IMR-90 (cell line): Measurements from ENCODE around the gene DNAJB12. TPM values are rescaled to one million over a fixed set of nuclear protein-coding genes. Genes with fewer than 3 reads are reported as not detected.
A peak's percentile ranks its signal among the peaks of the same experiment; 100 is the strongest.

ENCODE experiments used
- ATAC-seq: fragments of 200-7000 bp; cut with Tn5 transposase; 2 replicates; pipeline ENCODE4 v1.9.1; 2020; ENCODE audit warnings: low read depth, mild to moderate bottlenecking, moderate library complexity
- BruUV-seq: library from RNA; stranded (reverse); fragments of 400-500 nt; replicated peaks from 2 replicates; lab custom pipeline; 2021; lab: Mats Ljungman, UMichigan
- CTCF ChIA-PET: fragments of 300-600 bp; formaldehyde crosslinking; extraction: SDS; loops from one replicate; lab custom pipeline; 2021; ENCODE audit warnings: antibody characterized with exemption; lab: Yijun Ruan, JAX
- POLR2A ChIA-PET: fragments of 300-600 bp; sonication (Branson Sonifier 250); formaldehyde crosslinking; loops from one replicate; lab custom pipeline; 2022; ENCODE audit warnings: antibody characterized with exemption; ENCODE audit not compliant: unreplicated experiment; lab: Charles Lee
- DNase-seq: peaks from one replicate; pipeline ENCODE4 v3.0.0; 2013
- H2AFZ ChIP-seq: replicated peaks from 2 replicates; pipeline ENCODE3; 2013; ENCODE audit warnings: low read length, mild to moderate bottlenecking; ENCODE audit not compliant: poor library complexity
- H2AK5ac ChIP-seq: 2 replicates; pipeline ENCODE4 v1.6.1; 2013; ENCODE audit warnings: low read depth, low read length, inconsistent platforms
- H2AK9ac ChIP-seq: replicated peaks from 2 replicates; pipeline ENCODE3; 2013; ENCODE audit warnings: mild to moderate bottlenecking, low read depth, low read length, moderate library complexity; ENCODE audit not compliant: poor library complexity
- H2BK120ac ChIP-seq: 2 replicates; pipeline ENCODE4 v1.6.1; 2013; ENCODE audit warnings: low read depth, low read length, inconsistent platforms
- H2BK15ac ChIP-seq: 3 replicates; pipeline ENCODE4 v1.6.1; 2013; ENCODE audit warnings: low read depth, low read length, inconsistent platforms
- H2BK20ac ChIP-seq: 2 replicates; pipeline ENCODE4 v1.6.1; 2013; ENCODE audit warnings: low read depth, mild to moderate bottlenecking, inconsistent platforms, low read length, moderate library complexity
- H2BK5ac ChIP-seq: 2 replicates; pipeline ENCODE4 v1.6.1; 2013; ENCODE audit warnings: mild to moderate bottlenecking, low read depth, low read length, inconsistent platforms; ENCODE audit not compliant: poor library complexity, severe bottlenecking
- H3K14ac ChIP-seq: replicated peaks from 2 replicates; pipeline ENCODE4 v1.6.1; 2013; ENCODE audit warnings: low read depth, low read length, inconsistent platforms
- H3K18ac ChIP-seq: 2 replicates; pipeline ENCODE4 v1.6.1; 2013; ENCODE audit warnings: low read depth, low read length, control low read depth
- H3K23ac ChIP-seq: 2 replicates; pipeline ENCODE4 v1.6.1; 2013; ENCODE audit warnings: low read depth, low read length, inconsistent platforms
- H3K27ac ChIP-seq: 2 replicates; pipeline ENCODE4 v1.5.1; 2013; ENCODE audit warnings: mild to moderate bottlenecking, control low read depth, low read length; ENCODE audit not compliant: insufficient read depth
- H3K27me3 ChIP-seq: 2 replicates; pipeline ENCODE4 v1.6.1; 2013; ENCODE audit warnings: low read length; ENCODE audit not compliant: control insufficient read depth, insufficient read depth
- H3K36me3 ChIP-seq: 2 replicates; pipeline ENCODE4 v1.6.1; 2013; ENCODE audit warnings: low read length, mixed read lengths; ENCODE audit not compliant: control insufficient read depth, insufficient read depth
- H3K4ac ChIP-seq: 2 replicates; pipeline ENCODE4 v1.6.1; 2013; ENCODE audit warnings: low read depth, low read length, inconsistent platforms
- H3K4me1 ChIP-seq: 2 replicates; pipeline ENCODE4 v1.6.1; 2013; ENCODE audit warnings: low read length, mixed read lengths; ENCODE audit not compliant: control insufficient read depth, insufficient read depth
- H3K4me2 ChIP-seq: 2 replicates; pipeline ENCODE4 v1.6.1; 2013; ENCODE audit warnings: low read depth, mild to moderate bottlenecking, control low read depth, low read length, moderate library complexity
- H3K4me3 ChIP-seq: 2 replicates; pipeline ENCODE4 v1.5.1; 2013; ENCODE audit warnings: low read depth, mild to moderate bottlenecking, control low read depth, low read length, moderate library complexity; ENCODE audit not compliant: insufficient read depth
- H3K56ac ChIP-seq: 2 replicates; pipeline ENCODE4 v1.6.1; 2013; ENCODE audit warnings: low read length, inconsistent platforms; ENCODE audit not compliant: insufficient read depth; ENCODE audit errors: extremely low read depth
- H3K79me1 ChIP-seq, 2 experiments: 2 replicates each; pipeline ENCODE4 v1.6.1; 2013; ENCODE audit warnings: low read length in 2 of 2, inconsistent platforms in 1 of 2, low read depth in 1 of 2
- H3K9ac ChIP-seq: 2 replicates; pipeline ENCODE4 v1.6.1; 2013; ENCODE audit warnings: low read depth, low read length, control low read depth
- H3K9me1 ChIP-seq: 2 replicates; pipeline ENCODE4 v1.6.1; 2013; ENCODE audit warnings: low read length, inconsistent platforms; ENCODE audit not compliant: insufficient read depth
- H3K9me3 ChIP-seq: 2 replicates; pipeline ENCODE4 v1.6.1; 2013; ENCODE audit warnings: low read length; ENCODE audit not compliant: control insufficient read depth, insufficient read depth
- H4K20me1 ChIP-seq: 2 replicates; pipeline ENCODE4 v1.6.1; 2013; ENCODE audit warnings: low read length, inconsistent platforms; ENCODE audit not compliant: insufficient read depth
- H4K5ac ChIP-seq: 2 replicates; pipeline ENCODE4 v1.6.1; 2013; ENCODE audit warnings: mild to moderate bottlenecking, low read depth, low read length, control low read depth
- H4K8ac ChIP-seq, 2 experiments: 2 replicates each; pipeline ENCODE4 v1.6.1; 2013; ENCODE audit warnings: low read depth in 2 of 2, low read length in 2 of 2, control low read depth in 1 of 2, inconsistent platforms in 1 of 2
- H4K91ac ChIP-seq: 2 replicates; pipeline ENCODE4 v1.6.1; 2013; ENCODE audit warnings: low read depth, low read length, inconsistent platforms; ENCODE audit not compliant: insufficient read depth
- BHLHE40 ChIP-seq: fragments of 150-350 bp; IDR thresholded peaks from 2 replicates; pipeline ENCODE4 v1.6.1; 2016; ENCODE audit warnings: mild to moderate bottlenecking, low read depth, low read length
- CEBPB ChIP-seq: IDR thresholded peaks from 2 replicates; pipeline ENCODE4 v1.6.1; 2012; ENCODE audit warnings: low read depth, low read length, improper control_type of control experiment
- CHD1 ChIP-seq: IDR thresholded peaks from 2 replicates; pipeline ENCODE4 v1.6.1; 2012; ENCODE audit warnings: low read depth, low read length, improper control_type of control experiment
- CTCF ChIP-seq: conservative IDR thresholded peaks from 2 replicates; pipeline ENCODE4 v1.5.1; 2012; ENCODE audit warnings: mild to moderate bottlenecking, low read depth, low read length, improper control_type of control experiment
- ELK1 ChIP-seq: fragments of 150-350 bp; IDR thresholded peaks from 2 replicates; pipeline ENCODE4 v1.6.1; 2016; ENCODE audit warnings: low read depth, mild to moderate bottlenecking, low read length, moderate library complexity, borderline replicate concordance
- FOS ChIP-seq: fragments of 150-350 bp; IDR thresholded peaks from 2 replicates; pipeline ENCODE4 v1.6.1; 2016; ENCODE audit warnings: low read depth, low read length
- MAFK ChIP-seq: IDR thresholded peaks from 2 replicates; pipeline ENCODE4 v1.6.1; 2012; ENCODE audit warnings: low read depth, low read length, improper control_type of control experiment
- MAZ ChIP-seq: IDR thresholded peaks from 2 replicates; pipeline ENCODE4 v1.6.1; 2012; ENCODE audit warnings: low read depth, mild to moderate bottlenecking, low read length, improper control_type of control experiment, moderate library complexity, borderline replicate concordance
- MXI1 ChIP-seq: IDR thresholded peaks from 2 replicates; pipeline ENCODE4 v1.6.1; 2012; ENCODE audit warnings: low read depth, mild to moderate bottlenecking, low read length, moderate library complexity, borderline replicate concordance
- NFE2L2 ChIP-seq: fragments of 150-350 bp; IDR thresholded peaks from 2 replicates; pipeline ENCODE4 v1.6.1; 2016; ENCODE audit warnings: low read depth, mild to moderate bottlenecking, low read length
- POLR2A ChIP-seq: IDR thresholded peaks from 2 replicates; pipeline ENCODE4 v1.6.1; 2012; ENCODE audit warnings: mild to moderate bottlenecking, low read depth, low read length
- RAD21 ChIP-seq: IDR thresholded peaks from 2 replicates; pipeline ENCODE4 v1.6.1; 2012; ENCODE audit warnings: low read length, improper control_type of control experiment
- RCOR1 ChIP-seq: IDR thresholded peaks from 2 replicates; pipeline ENCODE4 v1.6.1; 2012; ENCODE audit warnings: mild to moderate bottlenecking, low read length, improper control_type of control experiment; ENCODE audit not compliant: insufficient replicate concordance
- RFX5 ChIP-seq: IDR thresholded peaks from 2 replicates; pipeline ENCODE4 v1.8.0; 2012; ENCODE audit warnings: low read depth, mild to moderate bottlenecking, low read length, moderate library complexity
- SMC3 ChIP-seq: fragments of 150-350 bp; IDR thresholded peaks from 2 replicates; pipeline ENCODE4 v1.6.1; 2016; ENCODE audit warnings: low read depth, mild to moderate bottlenecking, antibody characterized with exemption, low read length, moderate library complexity
- USF2 ChIP-seq: fragments of 150-350 bp; IDR thresholded peaks from 2 replicates; pipeline ENCODE4 v1.6.1; 2017; ENCODE audit warnings: mild to moderate bottlenecking, antibody characterized with exemption, low read length, low read depth
- WGBS, 2 experiments: methylation state at CpG; one replicate each; pipeline versions ENCODE4 v1.1.5 to v1.1.7; 2013; ENCODE audit warnings: missing lambda C conversion rate in 2 of 2; ENCODE audit not compliant: insufficient read length in 1 of 2; ENCODE audit errors: extremely low coverage in 2 of 2; 5-methylcytosine and 5-hydroxymethylcytosine counted together
- dilution Hi-C: fragments of 300-500 bp; cut with HindIII; formaldehyde crosslinking; loops from one replicate; pipeline ENCODE4 v1.14.3; 2018; ENCODE audit warnings: low sequenced_read_pairs; ENCODE audit not compliant: unreplicated experiment
- in situ Hi-C: fragments of 300-500 bp; cut with MboI; formaldehyde crosslinking; loops from 3 replicates; pipeline ENCODE4 v1.14.3; 2019; ENCODE audit warnings: low sequenced_read_pairs, inconsistent platforms, mixed read lengths
- intact Hi-C: fragments of 100-400 bp; cut with micrococcal nuclease; formaldehyde crosslinking; loops from 2 replicates; pipeline ENCODE4 v1.10.0; 2022
- polyA plus RNA-seq, 3 experiments: library from polyadenylated mRNA; depleted of rRNA; stranded (reverse); fragments of >200 nt; gene quantifications; 2 replicates each; pipeline ENCODE4 v1.2.3, GENCODE V29; 2012; ENCODE audit warnings: low replicate concordance in 1 of 3
- total RNA-seq: library from RNA; depleted of rRNA; stranded (reverse); fragments of >200 nt; gene quantifications from 2 replicates; pipeline ENCODE4 v1.2.3, GENCODE V29; 2012

Gene DNAJB12
- total and polyA plus RNA-seq, 2 of the 4 experiments (the other 2 are of a cell fraction) = 18.3 to 24.0 TPM

GRCh38 chr10:72311667-72312066 is 43.1 kb downstream of the DNAJB12 start:
- H2AK5ac ChIP-seq = peak overlapping the region; percentile 43; the same call in 1 of the 2 replicates
- CTCF ChIA-PET = no interaction called here

More at GRCh38 chr10:72311667-72312066, 43.1 kb downstream of the DNAJB12 start:
- Histone ChIP-seq H2BK120ac (no peak overlapping the region), H3K4me1 (peaks cover 22% of the 10 kb centered on the region), H4K8ac (no peak overlapping the region), H4K91ac (no peak overlapping the region), H3K36me3 (no peaks in the 10 kb centered on the region), H3K23ac (no peak overlapping the region), H3K27me3 (no peaks in the 10 kb centered on the region), H2BK5ac (no peak overlapping the region), H3K18ac (no peak overlapping the region), H3K56ac (no peak overlapping the region), H3K9ac (no peak overlapping the region), H4K20me1 (no peaks in the 10 kb centered on the region), H4K5ac (no peak overlapping the region), H3K79me1 (no peaks in the 10 kb centered on the region), H2BK15ac (no peak overlapping the region), H2AFZ (no peak overlapping the region), H3K9me1 (peaks cover 22% of the 10 kb centered on the region), H3K4me2 (no peak overlapping the region), H3K4me3 (no peak overlapping the region), H3K27ac (no peak overlapping the region), H3K4ac (no peak overlapping the region), H3K9me3 (no peaks in the 10 kb centered on the region), H2BK20ac (no peak overlapping the region), H3K14ac (no peak overlapping the region), H2AK9ac (no peak overlapping the region)
- DNase-seq (no peak), ATAC-seq (no peak)
- POLR2A ChIA-PET = interaction anchor here (0.6 kb wide), 1 partner anchor 9 kb away, joined by 5 read pairs; no protein-coding TSS in a partner anchor
- in situ Hi-C loops (no loop called here), intact Hi-C loops (no loop called here), dilution Hi-C loops (no loop called here)
- 70% methylated on average over 2 of the region's 7 CpGs; no CpG with 5 or more reads in 1 of the 2 experiments for WGBS, 2 experiments
- TF ChIP-seq ELK1 (no peak), NFE2L2 (no peak), POLR2A (no peak), BHLHE40 (no peak), CHD1 (no peak), MAFK (no peak), MXI1 (no peak), RFX5 (no peak), MAZ (no peak), CEBPB (no peak), FOS (no peak), RAD21 (no peak), RCOR1 (no peak), CTCF (no peak), SMC3 (no peak), USF2 (no peak)
- no TSS peak for BruUV-seq
